Effector memory CD4-positive, alpha-beta T cell (primary cell): ENCODE measurements around the gene FNTB.
A peak's percentile ranks its signal among the peaks of the same experiment; 100 is the strongest.

ENCODE experiments used
- DNase-seq, 3 donors: peaks; one replicate each; pipeline ENCODE4 v3.0.0-alpha.2; 2020
- H3K27ac ChIP-seq: 2 replicates; pipeline ENCODE4 v1.7.0; 2013; ENCODE audit warnings: mild to moderate bottlenecking, low read length, moderate library complexity; ENCODE audit not compliant: insufficient read depth, poor library complexity, severe bottlenecking
- H3K27me3 ChIP-seq: replicated peaks from 2 replicates; pipeline ENCODE4 v1.7.0; 2013; ENCODE audit warnings: mild to moderate bottlenecking, low read length; ENCODE audit not compliant: insufficient read depth, control insufficient read depth, poor library complexity, severe bottlenecking
- H3K36me3 ChIP-seq: 2 replicates; pipeline ENCODE4 v1.7.0; 2013; ENCODE audit warnings: mild to moderate bottlenecking, low read length, moderate library complexity; ENCODE audit not compliant: control insufficient read depth, insufficient read depth
- H3K4me1 ChIP-seq: 2 replicates; pipeline ENCODE4 v1.7.0; 2013; ENCODE audit warnings: low read length, mild to moderate bottlenecking; ENCODE audit not compliant: control insufficient read depth, insufficient read depth, poor library complexity, severe bottlenecking
- H3K4me3 ChIP-seq: 2 replicates; pipeline ENCODE4 v1.7.0; 2013; ENCODE audit warnings: low read length, low read depth, mild to moderate bottlenecking; ENCODE audit not compliant: insufficient read depth, poor library complexity, severe bottlenecking
- H3K9me3 ChIP-seq: 2 replicates; pipeline ENCODE4 v1.7.0; 2013; ENCODE audit warnings: mild to moderate bottlenecking, low read length, moderate library complexity; ENCODE audit not compliant: control insufficient read depth

Gene FNTB

DNA sequence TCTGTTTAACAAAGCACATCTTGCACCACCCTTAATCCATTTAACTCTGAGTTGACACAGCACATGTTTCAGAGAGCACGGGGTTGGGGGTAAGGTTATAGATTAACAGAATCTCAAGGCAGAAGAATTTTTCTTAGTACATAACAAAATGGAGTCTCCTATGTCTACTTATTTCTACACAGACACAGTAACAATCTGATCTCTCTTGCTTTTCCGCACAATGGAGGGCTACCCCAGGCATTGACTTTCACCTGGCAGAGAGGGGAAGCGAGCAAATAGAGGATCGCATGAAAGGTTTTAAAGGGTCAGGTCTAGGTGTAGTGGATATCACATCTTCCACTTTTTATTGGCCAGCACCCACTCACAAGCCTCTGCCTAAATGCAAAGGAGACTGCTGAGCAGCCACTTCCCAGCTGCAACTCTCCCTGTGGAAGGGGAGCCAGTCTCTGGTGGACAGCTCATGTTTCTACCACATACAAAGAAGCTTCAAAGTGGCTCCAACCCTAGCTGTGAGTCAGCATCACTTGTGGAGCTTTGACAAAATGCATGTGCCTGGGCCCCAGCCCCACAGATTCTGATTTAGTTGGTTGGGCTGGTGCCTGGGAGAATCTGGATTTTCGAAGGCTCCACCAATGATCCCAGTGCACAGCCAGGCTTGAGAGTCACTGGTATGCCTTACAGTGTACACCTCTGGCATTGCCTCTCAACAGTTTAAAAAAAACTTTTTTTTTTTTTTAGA is 7.2 kb upstream of the FNTB start:
- Histone ChIP-seq H3K27me3 (no peaks in the 10 kb centered on the region), H3K4me3 (no peak overlapping the region), H3K27ac (no peak overlapping the region), H3K36me3 (no peaks in the 10 kb centered on the region), H3K4me1 (peaks cover 4% of the 10 kb centered on the region), H3K9me3 (no peaks in the 10 kb centered on the region)
- DNase-seq = no peak

GRCh38 chr14:64983439-64984310 is 3.0 kb upstream of the FNTB start:
- DNase-seq = no peak
- H3K27ac ChIP-seq = no peak overlapping the region
- no peaks in the 10 kb centered on the region for H3K27me3 ChIP-seq
- no peaks in the 10 kb centered on the region for H3K9me3 ChIP-seq
- no peaks in the 10 kb centered on the region for H3K36me3 ChIP-seq
- peaks cover 4% of the 10 kb centered on the region for H3K4me1 ChIP-seq
- no peak overlapping the region for H3K4me3 ChIP-seq

GRCh38 chr14:64987438-64987767 is 708 bp downstream of the FNTB start:
- H3K9me3 ChIP-seq = no peaks in the 10 kb centered on the region
- no peaks in the 10 kb centered on the region for H3K27me3 ChIP-seq
- no peaks in the 10 kb centered on the region for H3K36me3 ChIP-seq
- H3K4me1 ChIP-seq = peaks cover 25% of the 10 kb centered on the region
- DNase-seq = no peak
- peak overlapping the region; percentile 79 for H3K4me3 ChIP-seq
- peak overlapping the region; percentile 76 for H3K27ac ChIP-seq

- Histone ChIP-seq H3K9me3 (no peaks in the 10 kb centered on the region), H3K36me3 (no peaks in the 10 kb centered on the region), H3K27ac (no peak overlapping the region), H3K27me3 (no peaks in the 10 kb centered on the region), H3K4me1 (peaks cover 21% of the 10 kb centered on the region), H3K4me3 (peak overlapping the region; percentile 10)
- DNase-seq = no peak
Measured at GRCh38 chr14:64990296-64990695, 3.6 kb downstream of the FNTB start.

DNA sequence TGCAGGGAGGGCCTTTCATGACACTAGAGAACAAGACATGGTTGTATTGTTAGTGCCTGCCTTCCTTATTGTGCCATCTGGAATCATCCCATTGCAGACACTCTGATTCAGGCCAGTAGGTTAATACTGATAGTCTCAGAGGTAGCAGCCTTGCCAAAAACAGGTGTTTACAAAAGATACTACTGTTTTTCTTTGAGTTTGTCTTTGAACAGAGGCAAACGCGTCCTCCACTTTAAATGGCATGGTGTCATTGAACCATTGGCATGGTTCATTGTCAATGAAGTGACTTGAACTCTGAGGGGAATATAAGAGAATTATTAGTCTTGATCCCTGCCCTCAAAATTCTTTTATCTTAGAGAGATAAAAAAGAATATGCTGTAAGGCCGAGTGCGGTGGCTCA is 4.2 kb downstream of the FNTB start:
- no peak overlapping the region for H3K4me3 ChIP-seq
- no peaks in the 10 kb centered on the region for H3K9me3 ChIP-seq
- no peak for DNase-seq
- no peak overlapping the region for H3K27ac ChIP-seq
- no peaks in the 10 kb centered on the region for H3K36me3 ChIP-seq
- H3K27me3 ChIP-seq = no peaks in the 10 kb centered on the region
- H3K4me1 ChIP-seq = peaks cover 21% of the 10 kb centered on the region

DNA sequence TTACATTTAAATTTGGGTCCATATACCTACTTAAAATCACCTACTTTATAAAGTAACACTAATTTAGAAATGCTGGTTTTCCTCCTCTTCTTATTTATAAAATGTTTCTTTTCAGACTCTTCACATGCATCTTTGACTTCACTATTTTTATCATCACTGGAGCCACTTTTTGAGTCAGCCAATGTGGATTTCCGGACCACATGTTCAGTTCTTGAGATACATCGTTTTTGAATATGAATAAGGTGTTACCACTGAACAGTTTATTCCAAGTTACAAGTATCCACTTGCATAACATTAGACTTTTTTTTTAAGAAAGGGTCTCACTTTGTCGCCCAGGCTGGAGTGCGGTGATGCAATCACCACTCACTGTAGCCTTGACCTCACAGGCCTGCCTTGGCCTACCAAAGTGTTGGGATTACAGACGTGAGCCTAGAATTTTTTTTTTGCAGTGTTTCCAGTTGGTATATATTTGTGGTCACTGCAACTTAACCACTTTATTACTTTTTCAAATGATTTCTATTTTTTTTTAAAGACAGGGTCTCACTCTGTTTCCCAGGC is 5.7 kb downstream of the FNTB start:
- H3K27me3 ChIP-seq = no peaks in the 10 kb centered on the region
- DNase-seq = no peak
- H3K4me3 ChIP-seq = no peak overlapping the region
- H3K9me3 ChIP-seq = no peaks in the 10 kb centered on the region
- no peak overlapping the region for H3K27ac ChIP-seq
- no peaks in the 10 kb centered on the region for H3K36me3 ChIP-seq
- peaks cover 21% of the 10 kb centered on the region for H3K4me1 ChIP-seq

DNA sequence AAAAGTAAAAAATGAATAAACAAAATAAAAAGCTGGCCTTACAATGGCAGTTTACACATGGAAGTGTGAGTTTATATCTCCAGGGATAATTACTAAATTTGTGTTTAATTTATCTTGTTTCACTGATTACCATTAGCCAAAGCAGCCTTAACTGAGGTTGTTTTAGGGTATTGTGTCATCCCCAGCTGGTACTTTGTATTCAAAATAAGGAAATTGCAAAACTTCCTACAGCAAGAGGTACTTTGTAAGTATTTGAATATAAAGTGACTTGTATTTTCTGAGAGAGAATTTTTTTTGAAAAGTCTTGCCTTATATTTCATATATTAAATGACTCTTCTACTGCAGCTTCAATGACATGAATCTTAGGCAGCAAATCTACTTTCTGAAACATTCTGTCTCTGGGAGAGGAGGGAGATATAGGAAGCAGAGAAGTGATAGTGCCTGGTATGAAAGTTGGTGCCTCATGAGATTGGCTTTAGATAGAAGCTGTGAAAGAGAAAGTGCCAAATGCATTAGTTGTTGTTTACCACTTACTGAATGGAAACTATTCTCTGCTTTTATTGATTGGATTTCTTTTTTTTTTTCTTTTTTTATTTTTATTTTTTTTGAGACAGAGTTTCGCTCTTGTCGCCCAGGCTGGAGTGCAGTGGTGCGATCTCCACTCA is 6.7 kb downstream of the FNTB start:
- Histone ChIP-seq H3K27me3 (no peaks in the 10 kb centered on the region), H3K9me3 (no peaks in the 10 kb centered on the region), H3K27ac (no peak overlapping the region), H3K4me3 (no peak overlapping the region), H3K4me1 (peaks cover 21% of the 10 kb centered on the region), H3K36me3 (no peaks in the 10 kb centered on the region)
- no peak for DNase-seq

DNA sequence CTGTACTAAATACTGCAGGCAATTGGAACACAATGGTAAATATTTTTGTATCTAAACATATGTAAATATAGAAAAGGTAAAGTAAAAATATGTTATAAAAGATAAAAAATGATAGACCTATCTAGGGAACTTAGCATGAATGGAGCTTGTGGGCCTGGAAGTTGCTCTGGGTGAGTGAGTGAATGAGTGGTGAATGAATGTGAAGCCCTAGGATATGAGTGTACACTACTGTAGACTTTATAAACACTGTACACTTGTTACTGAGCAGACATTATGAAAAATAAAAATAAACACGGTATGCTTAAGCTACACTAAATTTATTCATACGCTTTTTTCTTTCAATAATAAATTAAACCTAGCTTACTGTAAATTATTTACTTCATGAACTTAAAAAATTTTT is 7.8 kb downstream of the FNTB start:
- no peak for DNase-seq
- Histone ChIP-seq H3K9me3 (no peaks in the 10 kb centered on the region), H3K27ac (no peak overlapping the region), H3K4me1 (peaks cover 17% of the 10 kb centered on the region), H3K4me3 (no peak overlapping the region), H3K27me3 (no peaks in the 10 kb centered on the region), H3K36me3 (no peaks in the 10 kb centered on the region)

- no peak for DNase-seq
- no peak overlapping the region for H3K4me3 ChIP-seq
- H3K27me3 ChIP-seq = no peaks in the 10 kb centered on the region
- no peaks in the 10 kb centered on the region for H3K9me3 ChIP-seq
- H3K36me3 ChIP-seq = no peaks in the 10 kb centered on the region
- peaks cover 9% of the 10 kb centered on the region for H3K4me1 ChIP-seq
- no peak overlapping the region for H3K27ac ChIP-seq
Measured at GRCh38 chr14:64995291-64995690, 8.6 kb downstream of the FNTB start.
